ENCODE data around the gene ROR1. TPM values are rescaled to one million over a fixed set of nuclear protein-coding genes. Genes with fewer than 3 reads are reported as not detected.

Gene ROR1
- total RNA-seq, 1 experiment from 2014 or later = 37.2 TPM

- Mint-ChIP-seq H3K4me3 (ENCODE audit: unreplicated experiment) (no peak overlapping the region), H3K27ac (ENCODE audit: unreplicated experiment) (no peak overlapping the region), H3K9me3 (ENCODE audit: unreplicated experiment) (no peaks in the 10 kb centered on the region), H3K36me3 (ENCODE audit: insufficient read depth, unreplicated experiment) (peaks cover 6% of the 10 kb centered on the region), H3K27me3 (ENCODE audit: insufficient read depth, unreplicated experiment) (no peaks in the 10 kb centered on the region), H3K4me1 (ENCODE audit: low read depth, unreplicated experiment) (no peaks in the 10 kb centered on the region)
- CTCF ChIA-PET = no interaction called here
- no peaks in the 10 kb centered on the region for H3K9me3 ChIP-seq
- H3K4me3 ChIP-seq (ENCODE audit: low read depth, low read length) = no peak overlapping the region
- DNase-seq = no peak
- H3K36me3 ChIP-seq (ENCODE audit: control insufficient read depth, insufficient read depth, low read length) = no peaks in the 10 kb centered on the region
- no peak for TF ChIP-seq CTCF (IDR thresholded peaks at IDR 0.05; ENCODE audit: insufficient read depth in 1 of 2, low read depth in 1 of 2, low read length in 1 of 2, severe bottlenecking in 1 of 2, unreplicated experiment in 1 of 2)
- H3K27me3 ChIP-seq (replicated peaks; ENCODE audit: control insufficient read depth, insufficient read depth, low read length) = no peaks in the 10 kb centered on the region
- H3K4me1 ChIP-seq = no peaks in the 10 kb centered on the region
- POLR2A ChIA-PET = no interaction called here
- no TSS peak for BruUV-seq (replicated peaks)
- intact Hi-C loops (cut with micrococcal nuclease; ENCODE audit: unreplicated experiment) = no loop called here
Observed at GRCh38 chr1:64000021-64000420, 226.2 kb downstream of the ROR1 start.

GRCh38 chr1:64001038-64001437 is 227.2 kb downstream of the ROR1 start:
- ChIA-PET POLR2A (no interaction called here), CTCF (no interaction called here)
- Mint-ChIP-seq H3K27ac (ENCODE audit: unreplicated experiment) (no peak overlapping the region), H3K9me3 (ENCODE audit: unreplicated experiment) (no peaks in the 10 kb centered on the region), H3K4me1 (ENCODE audit: low read depth, unreplicated experiment) (no peaks in the 10 kb centered on the region), H3K36me3 (ENCODE audit: insufficient read depth, unreplicated experiment) (peaks cover 6% of the 10 kb centered on the region), H3K4me3 (ENCODE audit: unreplicated experiment) (no peak overlapping the region), H3K27me3 (ENCODE audit: insufficient read depth, unreplicated experiment) (no peaks in the 10 kb centered on the region)
- BruUV-seq (replicated peaks) = no TSS peak
- Histone ChIP-seq H3K36me3 (ENCODE audit: control insufficient read depth, insufficient read depth, low read length) (no peaks in the 10 kb centered on the region), H3K4me3 (ENCODE audit: low read depth, low read length) (no peak overlapping the region), H3K27me3 (replicated peaks; ENCODE audit: control insufficient read depth, insufficient read depth, low read length) (no peaks in the 10 kb centered on the region), H3K9me3 (no peaks in the 10 kb centered on the region), H3K4me1 (peaks cover 2% of the 10 kb centered on the region)
- TF ChIP-seq CTCF (IDR thresholded peaks at IDR 0.05; ENCODE audit: insufficient read depth in 1 of 2, low read depth in 1 of 2, low read length in 1 of 2, severe bottlenecking in 1 of 2, unreplicated experiment in 1 of 2) = no peak
- intact Hi-C loops (cut with micrococcal nuclease; ENCODE audit: unreplicated experiment) = no loop called here
- no peak for DNase-seq

DNA sequence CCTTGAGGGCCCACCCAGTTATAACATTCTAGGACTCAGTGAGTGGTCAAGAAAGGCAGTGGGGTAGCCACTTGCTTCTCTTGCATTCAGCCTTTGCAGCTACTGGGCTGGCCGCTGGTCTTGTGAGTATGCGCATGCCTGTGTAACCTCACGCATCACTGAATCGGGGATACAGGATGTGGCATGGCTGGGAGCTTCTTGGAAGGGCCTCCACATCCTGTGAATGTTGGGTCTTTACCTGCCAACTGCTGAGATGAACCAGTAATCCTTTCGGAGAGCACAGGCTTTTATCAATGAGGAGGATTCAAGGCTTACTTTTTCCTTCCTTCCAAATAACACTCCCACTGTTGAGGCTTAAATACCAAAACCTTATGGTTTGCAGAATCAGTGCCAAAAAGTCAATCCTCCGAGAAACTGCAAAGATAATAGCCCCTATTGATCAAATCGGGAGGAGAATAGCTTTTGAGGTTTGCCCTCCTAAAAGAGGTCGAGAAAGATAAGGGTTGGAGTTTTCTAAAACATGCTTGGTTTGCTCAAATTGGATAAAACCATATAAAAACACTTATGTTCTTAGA is 230.7 kb downstream of the ROR1 start:
- Histone ChIP-seq H3K27me3 (replicated peaks; ENCODE audit: control insufficient read depth, insufficient read depth, low read length) (no peaks in the 10 kb centered on the region), H3K4me1 (peaks cover 16% of the 10 kb centered on the region), H3K4me3 (ENCODE audit: low read depth, low read length) (no peak overlapping the region), H3K9me3 (no peaks in the 10 kb centered on the region), H3K36me3 (ENCODE audit: control insufficient read depth, insufficient read depth, low read length) (no peaks in the 10 kb centered on the region)
- CTCF ChIA-PET = no interaction called here
- BruUV-seq (replicated peaks) = no TSS peak
- no peaks in the 10 kb centered on the region for H3K9me3 Mint-ChIP-seq (ENCODE audit: unreplicated experiment)
- H3K36me3 Mint-ChIP-seq (ENCODE audit: insufficient read depth, unreplicated experiment) = peaks cover 13% of the 10 kb centered on the region
- intact Hi-C loops (cut with micrococcal nuclease; ENCODE audit: unreplicated experiment) = no loop called here
- H3K27me3 Mint-ChIP-seq (ENCODE audit: insufficient read depth, unreplicated experiment) = no peaks in the 10 kb centered on the region
- POLR2A ChIA-PET = no interaction called here
- DNase-seq = no peak
- TF ChIP-seq CTCF (IDR thresholded peaks at IDR 0.05; ENCODE audit: insufficient read depth in 1 of 2, low read depth in 1 of 2, low read length in 1 of 2, severe bottlenecking in 1 of 2, unreplicated experiment in 1 of 2) = no peak
- H3K4me3 Mint-ChIP-seq (ENCODE audit: unreplicated experiment) = no peak overlapping the region
- no peak overlapping the region for H3K27ac Mint-ChIP-seq (ENCODE audit: unreplicated experiment)
- H3K4me1 Mint-ChIP-seq (ENCODE audit: low read depth, unreplicated experiment) = peaks cover 8% of the 10 kb centered on the region

Measured in Caco-2 (cell line).